IPS-15b (cell line): Measurements from ENCODE around the gene HAVCR1.
"Not testable (repeated sequence)": the region's sequence is repeated elsewhere in the genome, so short reads cannot be mapped to it uniquely, and the experiment has no call there.

Experiments used
- H3K27me3 ChIP-seq: one replicate; pipeline ENCODE4 v1.6.1; 2013; ENCODE audit warnings: low read length; ENCODE audit not compliant: control insufficient read depth, insufficient read depth
- H3K36me3 ChIP-seq: one replicate; pipeline ENCODE4 v1.6.1; 2013; ENCODE audit warnings: low read length; ENCODE audit not compliant: control insufficient read depth, insufficient read depth
- H3K4me1 ChIP-seq: one replicate; pipeline ENCODE4 v1.6.1; 2013; ENCODE audit warnings: mild to moderate bottlenecking, low read length; ENCODE audit not compliant: control insufficient read depth, insufficient read depth
- H3K4me3 ChIP-seq: one replicate; pipeline ENCODE4 v1.5.1; 2013; ENCODE audit warnings: low read depth, low read length
- H3K9ac ChIP-seq: one replicate; pipeline ENCODE4 v1.6.1; 2013; ENCODE audit warnings: low read depth, mild to moderate bottlenecking, low read length
- H3K9me3 ChIP-seq: one replicate; pipeline ENCODE4 v1.6.1; 2013; ENCODE audit warnings: mild to moderate bottlenecking, low read length; ENCODE audit not compliant: control insufficient read depth, insufficient read depth

Gene HAVCR1

DNA sequence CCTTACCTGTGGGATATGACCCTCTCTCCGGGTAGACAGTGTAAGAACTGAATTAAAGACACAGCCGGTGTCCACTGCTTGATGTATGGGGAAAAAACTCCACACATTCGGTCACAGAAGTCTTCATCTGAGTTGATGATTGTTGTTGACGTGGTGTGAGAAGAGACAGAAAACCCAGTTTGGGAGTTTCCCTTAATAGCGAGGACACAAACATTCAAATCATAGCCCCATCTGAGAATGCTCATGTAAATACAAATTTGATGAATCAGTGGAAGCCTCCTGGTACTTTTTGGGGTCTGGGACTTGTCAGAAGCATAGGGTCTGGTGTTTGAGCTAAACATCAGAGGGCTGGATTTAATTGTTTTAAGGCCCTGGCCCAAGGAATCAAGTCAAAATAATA, 11.0 kb downstream of the HAVCR1 start:
- Histone ChIP-seq H3K36me3 (no peaks in the 10 kb centered on the region), H3K4me1 (no peaks in the 10 kb centered on the region), H3K9ac (no peak overlapping the region), H3K27me3 (no peaks in the 10 kb centered on the region), H3K9me3 (no peaks in the 10 kb centered on the region), H3K4me3 (no peak overlapping the region)

DNA sequence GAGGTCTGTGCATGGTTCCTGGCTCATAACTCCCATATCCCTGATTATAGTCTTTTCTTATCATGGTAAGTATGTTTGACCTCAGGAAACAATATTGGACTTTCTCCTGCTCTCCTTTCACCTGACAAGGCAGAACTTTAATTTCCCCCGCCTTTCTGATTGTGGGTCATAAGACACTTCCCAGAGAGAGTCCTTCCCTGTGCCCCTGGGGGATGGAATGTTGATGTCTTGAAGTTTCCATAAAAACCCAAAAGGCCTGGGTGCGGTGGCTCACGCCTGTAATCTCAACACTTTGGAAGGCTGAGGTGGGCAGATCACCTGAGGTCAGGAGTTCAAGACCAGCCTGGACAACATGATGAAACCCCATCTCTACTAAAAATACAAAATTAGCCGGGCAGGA, 11.9 kb downstream of the HAVCR1 start:
- H3K4me1 ChIP-seq, H3K9ac ChIP-seq, H3K4me3 ChIP-seq, H3K36me3 ChIP-seq, H3K27me3 ChIP-seq, H3K9me3 ChIP-seq: not testable (repeated sequence)

DNA sequence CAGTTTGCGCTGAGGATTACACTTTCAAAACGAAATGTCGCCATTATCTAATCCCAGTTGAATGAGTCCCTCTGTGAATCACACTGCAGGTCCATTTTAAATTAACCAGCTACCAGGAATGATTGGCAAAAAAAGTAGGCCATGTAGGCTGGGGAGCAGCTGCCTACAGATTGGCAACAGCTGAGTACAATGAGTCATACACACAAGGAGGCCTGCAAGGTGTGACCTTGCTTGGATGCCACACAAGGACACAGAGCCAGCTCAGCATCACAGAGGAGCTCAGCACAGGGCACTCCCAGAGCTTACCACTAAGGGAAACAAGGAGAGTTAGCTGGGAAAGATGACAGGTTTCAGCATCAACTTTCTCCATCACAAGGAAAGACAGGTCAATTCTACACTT, 12.9 kb downstream of the HAVCR1 start:
- Histone ChIP-seq H3K9ac (no peak overlapping the region), H3K4me1 (no peaks in the 10 kb centered on the region)

DNA sequence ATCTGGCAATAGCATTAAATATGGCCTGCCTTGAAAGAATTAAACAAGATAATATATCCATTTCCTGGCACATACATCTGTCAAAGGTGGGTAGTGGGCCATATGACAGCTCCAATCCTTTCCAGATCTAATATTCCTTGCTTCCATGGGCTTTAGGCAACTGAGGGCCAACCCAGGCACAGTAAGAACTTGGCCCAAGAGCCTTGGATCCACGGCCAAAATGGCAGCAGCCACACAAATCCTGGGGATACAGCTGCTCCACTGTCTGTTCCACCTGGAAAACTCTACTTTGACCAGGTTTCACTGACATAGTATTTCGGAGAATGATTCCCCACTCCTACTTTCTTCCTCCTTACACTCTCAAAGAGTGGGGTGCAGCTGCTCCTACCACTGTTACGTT, 13.3 kb downstream of the HAVCR1 start:
- no peaks in the 10 kb centered on the region for H3K4me1 ChIP-seq
- no peaks in the 10 kb centered on the region for H3K9me3 ChIP-seq
- H3K9ac ChIP-seq = no peak overlapping the region
- H3K36me3 ChIP-seq = no peaks in the 10 kb centered on the region
- no peak overlapping the region for H3K4me3 ChIP-seq
- no peaks in the 10 kb centered on the region for H3K27me3 ChIP-seq

More for the DNA sequence above, 12.9 kb downstream of the HAVCR1 start:
- Histone ChIP-seq H3K27me3 (no peaks in the 10 kb centered on the region), H3K4me3 (no peak overlapping the region), H3K9me3 (no peaks in the 10 kb centered on the region), H3K36me3 (no peaks in the 10 kb centered on the region)

DNA sequence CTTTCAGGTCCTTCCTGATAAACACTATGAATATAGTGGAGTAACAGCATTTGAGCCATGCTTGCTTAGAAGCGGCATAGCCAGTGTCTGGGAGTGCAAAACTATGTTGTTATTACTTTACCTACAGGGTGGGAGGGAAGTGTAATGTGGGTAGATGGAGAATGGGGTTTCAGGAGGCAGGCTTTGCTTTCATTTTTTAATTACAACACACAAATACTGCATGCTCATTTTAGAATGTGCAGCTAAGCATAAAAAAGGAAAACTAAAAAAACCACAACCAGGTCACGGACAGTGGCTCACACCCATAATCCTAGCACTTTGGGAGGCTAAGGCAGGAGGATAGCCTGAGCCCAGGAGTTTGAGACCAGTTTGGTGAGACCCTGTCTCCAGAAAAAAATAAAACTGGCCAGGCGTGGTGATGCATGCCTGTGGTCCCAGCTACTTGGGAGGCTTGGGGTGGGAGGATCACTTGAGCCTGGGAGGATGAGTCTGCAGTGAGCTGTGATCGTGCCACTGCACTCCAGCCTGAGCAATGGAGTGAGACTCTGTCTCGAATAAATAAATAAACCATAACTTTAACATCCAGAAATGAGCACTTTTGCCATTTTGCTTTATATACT, 20.2 kb downstream of the HAVCR1 start:
- H3K9ac ChIP-seq = no peak overlapping the region
- peaks cover 6% of the 10 kb centered on the region for H3K4me1 ChIP-seq
- no peak overlapping the region for H3K4me3 ChIP-seq
- H3K36me3 ChIP-seq = no peaks in the 10 kb centered on the region
- H3K27me3 ChIP-seq = no peaks in the 10 kb centered on the region
- H3K9me3 ChIP-seq = no peaks in the 10 kb centered on the region

DNA sequence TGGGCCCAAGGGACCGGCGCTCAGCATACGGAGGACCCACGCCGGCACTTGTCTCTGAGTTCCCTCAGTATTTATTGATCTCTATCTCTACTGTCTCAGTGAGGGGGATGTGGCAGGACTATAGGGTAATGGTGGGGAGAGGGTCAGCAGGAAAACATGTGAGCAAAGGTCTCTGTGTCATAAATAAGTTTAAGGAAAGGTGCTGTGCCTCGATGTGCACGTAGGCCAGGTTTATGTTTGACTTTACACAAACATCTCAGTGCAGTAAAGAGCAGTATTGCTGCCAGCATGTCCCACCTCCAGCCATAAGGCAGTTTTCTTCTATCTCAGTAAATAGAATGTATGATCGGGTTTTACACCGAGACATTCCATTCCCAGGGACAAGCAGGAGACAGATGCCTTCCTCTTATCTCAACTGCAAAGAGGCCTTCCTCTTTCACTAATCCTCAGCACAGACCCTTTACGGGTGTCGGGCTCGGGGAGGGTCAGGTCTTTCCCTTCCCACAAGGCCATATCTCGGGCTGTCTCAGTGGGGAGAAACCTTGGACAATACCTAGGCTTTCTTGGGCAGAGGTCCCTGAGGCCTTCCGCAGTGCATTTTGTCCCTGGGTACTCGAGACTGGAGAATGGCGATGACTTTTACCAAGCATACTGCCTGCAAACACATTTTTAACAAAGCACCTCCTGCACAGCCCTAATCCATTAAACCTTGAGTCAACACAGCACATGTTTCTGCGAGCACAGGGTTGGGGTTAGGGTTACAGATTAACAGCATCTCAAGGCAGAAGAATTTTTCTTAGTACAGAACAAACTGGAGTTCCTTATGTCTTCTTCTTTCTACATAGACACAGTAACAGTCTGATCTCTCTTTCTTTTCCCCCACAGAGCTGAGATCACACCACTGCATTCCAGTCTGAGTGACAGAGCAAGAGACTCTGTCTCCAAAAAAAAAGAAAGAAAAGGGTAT, 24.5 kb downstream of the HAVCR1 start:
- not testable (repeated sequence) for H3K4me3 ChIP-seq, H3K27me3 ChIP-seq, H3K4me1 ChIP-seq, H3K9me3 ChIP-seq, H3K36me3 ChIP-seq, H3K9ac ChIP-seq

DNA sequence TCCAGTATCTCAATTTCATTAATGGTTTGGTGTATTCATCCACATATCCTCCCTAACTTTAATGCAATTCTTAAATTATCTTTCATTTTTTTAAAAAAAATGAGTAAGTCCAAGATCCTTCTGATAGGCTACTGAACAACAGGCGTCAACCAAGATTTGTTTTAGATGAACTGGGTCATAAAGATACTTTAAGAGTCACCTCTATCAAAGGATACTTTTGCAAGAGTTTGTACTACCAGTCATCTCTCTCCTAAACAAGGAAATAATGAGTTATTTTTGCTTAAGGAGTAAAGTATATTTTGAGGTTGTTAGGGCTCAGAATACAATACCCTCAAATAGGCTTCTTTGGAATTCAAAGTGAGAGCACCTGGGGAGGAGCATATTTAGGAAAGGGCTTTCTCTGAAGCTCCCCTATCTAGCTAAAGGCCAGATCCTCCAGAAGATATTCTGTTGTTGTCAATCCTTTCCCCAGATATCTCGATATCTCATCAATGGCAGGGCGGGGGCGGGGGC, 25.8 kb downstream of the HAVCR1 start:
- Histone ChIP-seq H3K27me3 (no peaks in the 10 kb centered on the region), H3K9me3 (no peaks in the 10 kb centered on the region), H3K36me3 (no peaks in the 10 kb centered on the region), H3K4me1 (peaks cover 6% of the 10 kb centered on the region), H3K9ac (no peak overlapping the region), H3K4me3 (no peak overlapping the region)

DNA sequence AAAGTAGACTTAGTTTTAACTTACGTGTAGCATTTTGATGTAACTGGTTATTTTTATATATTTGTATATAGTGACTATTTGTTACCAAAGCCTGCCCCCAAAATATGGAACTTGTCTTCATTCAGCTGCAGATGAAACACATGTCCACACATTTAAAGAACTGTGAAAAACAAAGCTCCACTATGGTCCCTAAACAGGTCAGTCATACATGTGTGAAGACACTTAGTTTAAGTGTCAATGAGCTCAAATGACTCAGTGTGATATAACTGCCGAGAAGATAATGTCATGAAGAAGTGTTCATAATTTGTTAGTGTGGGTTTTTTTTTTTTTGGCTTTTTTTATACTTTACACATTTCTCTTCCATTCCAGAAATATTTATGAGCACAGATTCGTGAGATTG, 28.2 kb downstream of the HAVCR1 start:
- no peak overlapping the region for H3K4me3 ChIP-seq
- no peaks in the 10 kb centered on the region for H3K9me3 ChIP-seq
- peaks cover 6% of the 10 kb centered on the region for H3K4me1 ChIP-seq
- no peak overlapping the region for H3K9ac ChIP-seq
- no peaks in the 10 kb centered on the region for H3K27me3 ChIP-seq
- H3K36me3 ChIP-seq = no peaks in the 10 kb centered on the region

DNA sequence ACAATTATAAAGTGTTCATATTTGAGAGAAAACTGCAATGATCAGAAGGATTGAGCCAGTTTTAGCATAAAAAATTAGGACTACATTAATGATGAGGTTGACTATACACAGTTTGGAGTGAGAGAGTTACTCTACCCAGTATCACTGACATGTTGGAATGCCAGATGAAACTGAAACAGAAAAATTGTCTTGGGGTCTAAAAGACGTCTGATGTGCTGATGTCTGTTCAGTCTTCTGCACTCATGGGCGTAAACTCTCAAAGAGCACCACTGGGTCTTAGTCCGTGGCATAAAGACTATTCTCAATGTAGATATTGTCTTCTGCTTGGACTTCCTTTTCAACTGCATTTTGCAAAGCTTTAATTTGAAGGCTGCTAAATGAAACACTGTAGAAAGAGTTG, 29.5 kb downstream of the HAVCR1 start:
- Histone ChIP-seq H3K4me1 (no peaks in the 10 kb centered on the region), H3K4me3 (no peak overlapping the region)

DNA sequence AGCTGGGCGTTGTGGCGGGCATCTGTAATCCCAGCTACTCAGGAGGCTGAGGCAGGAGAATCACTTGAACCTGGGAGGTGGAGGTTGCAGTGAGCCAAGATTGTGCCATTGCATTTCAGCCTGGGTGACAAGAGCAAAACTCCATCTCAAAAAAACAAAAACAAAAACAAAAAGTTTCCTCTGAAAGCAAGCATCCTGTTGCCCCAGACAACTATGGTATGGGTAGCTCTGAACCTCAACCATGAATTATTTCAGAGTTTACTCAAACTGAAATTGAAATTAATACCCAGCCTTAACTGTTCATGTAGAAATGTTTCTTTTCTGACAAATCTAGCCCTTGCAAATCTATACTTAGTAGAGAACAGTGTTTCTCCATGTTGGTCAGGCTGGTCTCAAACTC, 31.3 kb downstream of the HAVCR1 start:
- not testable (repeated sequence) for H3K27me3 ChIP-seq, H3K36me3 ChIP-seq, H3K9ac ChIP-seq, H3K9me3 ChIP-seq, H3K4me1 ChIP-seq, H3K4me3 ChIP-seq

More for the DNA sequence above, 29.5 kb downstream of the HAVCR1 start:
- no peaks in the 10 kb centered on the region for H3K9me3 ChIP-seq
- no peaks in the 10 kb centered on the region for H3K36me3 ChIP-seq
- no peaks in the 10 kb centered on the region for H3K27me3 ChIP-seq
- H3K9ac ChIP-seq = no peak overlapping the region

DNA sequence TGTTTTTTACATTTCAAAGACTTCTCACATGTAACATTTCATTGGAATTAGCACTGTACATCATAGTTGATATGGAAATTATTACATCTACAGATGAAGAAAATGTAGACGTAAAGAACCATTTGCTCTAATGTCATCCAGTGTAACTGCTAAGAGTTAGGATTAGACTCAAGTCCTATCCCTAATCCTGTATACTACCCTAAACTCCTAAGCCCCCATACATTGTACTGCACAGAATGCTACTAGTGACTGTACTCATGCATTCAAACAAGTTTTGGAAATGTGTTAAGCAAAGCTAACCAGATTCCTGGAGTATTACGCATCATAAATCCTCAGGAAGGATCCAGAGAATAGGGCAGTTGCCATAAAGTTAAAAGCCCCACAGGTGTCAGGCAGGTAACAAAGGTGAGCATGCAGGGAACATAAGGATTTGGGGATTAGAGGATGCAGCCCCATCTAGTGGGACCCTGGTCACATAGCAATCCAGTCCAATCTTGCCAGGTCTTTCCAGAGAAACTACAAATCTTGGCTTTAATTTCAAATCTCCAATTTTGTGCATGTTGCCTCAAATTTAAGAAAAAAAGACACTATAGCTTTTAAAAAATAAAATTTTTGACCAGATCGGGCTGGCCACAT, 32.0 kb downstream of the HAVCR1 start:
- H3K27me3 ChIP-seq = no peaks in the 10 kb centered on the region
- H3K9ac ChIP-seq = no peak overlapping the region
- no peaks in the 10 kb centered on the region for H3K36me3 ChIP-seq
- no peak overlapping the region for H3K4me3 ChIP-seq
- H3K4me1 ChIP-seq = no peaks in the 10 kb centered on the region
- no peaks in the 10 kb centered on the region for H3K9me3 ChIP-seq
